ENCODE data around the gene BMP7.
"Not testable (repeated sequence)": the region's sequence is repeated elsewhere in the genome, so short reads cannot be mapped to it uniquely, and the experiment has no call there.

BMP7 gene

DNA sequence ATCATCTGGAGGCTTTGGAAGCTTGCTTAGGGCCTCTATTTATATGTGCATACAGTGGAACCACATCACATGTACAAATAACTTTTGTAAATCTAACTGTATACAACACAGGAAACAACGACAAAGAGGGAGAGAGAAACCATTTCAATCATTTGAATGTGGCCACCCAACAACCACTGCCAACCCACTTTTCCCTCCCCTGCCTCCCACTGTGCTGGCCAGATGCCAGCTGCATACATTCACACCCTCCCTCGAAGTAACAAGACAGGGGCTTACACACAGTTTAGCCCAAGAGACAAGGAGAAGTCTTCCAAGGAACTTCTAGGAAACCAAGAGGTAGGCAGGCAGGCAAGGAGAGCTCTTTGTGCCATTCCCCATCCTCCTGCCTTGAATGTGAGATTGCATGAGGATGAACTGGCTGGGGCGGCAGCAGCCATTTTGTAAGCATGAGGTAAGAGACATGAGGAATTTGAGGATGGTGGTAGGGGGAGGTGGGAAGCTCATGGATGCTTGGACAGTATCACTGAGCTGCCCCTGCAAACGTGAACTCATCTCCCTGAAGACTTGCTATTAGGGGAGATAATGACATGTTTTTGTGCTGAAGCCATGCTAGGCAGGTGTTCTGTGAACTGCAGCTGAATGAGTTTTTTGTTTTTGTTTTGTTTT lies 18.2 kb downstream of the BMP7 start:
- no peak for ATAC-seq

GRCh38 chr20:57247292-57247965 lies 19.0 kb downstream of the BMP7 start:
- no peak for ATAC-seq

DNA sequence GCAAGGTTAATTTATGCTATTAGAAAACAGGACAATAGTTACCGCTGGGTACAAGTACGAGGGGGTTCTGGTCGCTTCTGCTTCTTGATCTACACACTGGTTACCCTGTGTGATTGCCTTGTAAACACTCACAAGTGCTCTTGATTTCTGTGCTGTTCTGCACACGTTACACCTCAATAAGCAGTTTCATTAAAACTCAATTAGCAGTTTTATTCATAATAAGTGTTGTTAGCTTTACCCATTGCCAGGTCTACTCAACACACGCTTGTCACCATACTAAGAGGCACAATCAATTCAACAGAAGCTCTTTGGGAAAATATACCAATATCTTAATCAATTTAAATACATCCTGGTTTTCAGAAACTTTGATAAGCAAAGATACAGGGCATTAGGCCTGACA lies 20.4 kb downstream of the BMP7 start:
- no peak for ATAC-seq

DNA sequence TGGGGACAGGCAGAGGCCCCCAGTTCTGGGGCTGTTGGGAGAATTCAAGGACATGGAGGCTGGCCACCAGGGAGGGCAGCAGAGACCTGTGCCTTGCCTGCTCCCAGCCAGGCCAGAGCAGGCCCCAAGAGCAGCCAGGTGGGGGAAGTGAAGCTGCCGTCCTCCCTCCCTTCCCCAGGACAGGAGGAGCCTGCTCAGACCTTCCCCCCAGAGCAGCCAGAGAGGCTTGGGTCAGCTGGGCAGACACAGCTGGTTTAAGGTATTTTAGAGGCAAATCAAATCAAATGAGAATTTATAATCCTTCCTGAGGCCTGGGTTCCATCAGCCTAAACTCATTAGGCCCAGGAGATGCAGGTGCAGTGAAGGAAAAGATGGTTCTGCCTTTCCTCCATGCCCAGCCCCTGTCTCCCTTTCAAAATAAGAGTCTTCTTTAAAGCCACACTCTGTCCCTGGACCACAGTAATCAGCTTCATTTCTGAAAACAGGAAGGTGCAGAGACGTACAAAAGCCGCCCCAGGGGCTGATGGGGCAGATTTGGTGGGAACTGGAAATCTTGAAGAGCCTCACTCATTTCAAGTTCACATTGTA lies 21.7 kb downstream of the BMP7 start:
- no peak for ATAC-seq

GRCh38 chr20:57244221-57244585 lies 22.2 kb downstream of the BMP7 start:
- no peak for ATAC-seq

DNA sequence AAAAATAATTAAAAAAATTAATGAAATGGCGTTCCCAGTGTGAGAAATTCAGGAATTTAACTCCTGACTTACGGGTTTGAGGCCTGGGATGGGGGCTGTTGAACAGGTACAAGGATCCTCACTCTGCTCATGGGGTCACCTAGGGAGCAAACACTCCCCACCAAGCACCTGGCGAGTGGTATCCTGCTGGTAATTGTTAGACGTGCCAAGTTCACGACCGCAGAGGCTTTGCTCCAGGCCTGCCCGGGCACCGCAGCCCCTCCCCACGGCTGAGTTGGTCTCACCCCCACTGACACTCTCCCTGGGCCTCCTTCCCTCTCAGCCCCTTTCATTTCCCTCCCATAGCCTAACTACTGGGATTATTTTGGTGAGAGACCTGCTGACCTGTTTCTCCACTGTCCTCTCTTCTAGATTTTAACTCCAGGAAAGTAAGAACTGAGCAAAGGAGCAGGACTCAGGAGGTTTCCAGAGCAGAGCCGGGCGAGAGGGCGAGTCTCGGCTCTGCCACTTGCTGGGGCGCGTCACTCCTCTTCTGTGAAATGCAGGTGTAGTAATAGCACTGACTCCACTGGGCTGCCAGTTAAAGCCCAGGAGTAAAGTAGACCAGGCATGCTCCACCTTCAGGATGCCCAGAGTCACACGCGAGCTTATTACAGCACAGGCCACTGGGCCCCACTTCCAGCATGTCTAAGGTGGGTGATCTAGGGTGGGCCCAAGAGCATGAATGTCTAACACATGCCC lies 22.8 kb downstream of the BMP7 start:
- ATAC-seq = no peak

DNA sequence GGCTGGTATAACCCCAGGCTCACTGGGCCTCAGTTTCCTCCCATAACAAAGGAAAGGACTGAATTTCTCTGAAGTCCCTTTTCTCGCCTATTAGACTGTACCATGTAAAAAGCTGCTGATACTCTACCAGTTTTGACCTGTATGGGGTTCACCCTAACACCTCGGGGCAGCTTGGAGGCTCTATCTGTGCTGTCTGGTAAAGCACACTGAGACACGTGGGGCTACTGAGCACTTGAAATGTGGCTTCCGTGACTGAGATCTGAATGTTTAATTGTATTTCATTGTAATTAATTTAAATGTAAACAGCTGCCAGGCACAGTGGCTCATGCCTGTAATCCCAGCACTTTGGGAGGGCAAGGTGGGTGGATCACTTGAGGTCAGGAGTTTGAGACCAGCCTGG lies 24.0 kb downstream of the BMP7 start:
- no peak for ATAC-seq

DNA sequence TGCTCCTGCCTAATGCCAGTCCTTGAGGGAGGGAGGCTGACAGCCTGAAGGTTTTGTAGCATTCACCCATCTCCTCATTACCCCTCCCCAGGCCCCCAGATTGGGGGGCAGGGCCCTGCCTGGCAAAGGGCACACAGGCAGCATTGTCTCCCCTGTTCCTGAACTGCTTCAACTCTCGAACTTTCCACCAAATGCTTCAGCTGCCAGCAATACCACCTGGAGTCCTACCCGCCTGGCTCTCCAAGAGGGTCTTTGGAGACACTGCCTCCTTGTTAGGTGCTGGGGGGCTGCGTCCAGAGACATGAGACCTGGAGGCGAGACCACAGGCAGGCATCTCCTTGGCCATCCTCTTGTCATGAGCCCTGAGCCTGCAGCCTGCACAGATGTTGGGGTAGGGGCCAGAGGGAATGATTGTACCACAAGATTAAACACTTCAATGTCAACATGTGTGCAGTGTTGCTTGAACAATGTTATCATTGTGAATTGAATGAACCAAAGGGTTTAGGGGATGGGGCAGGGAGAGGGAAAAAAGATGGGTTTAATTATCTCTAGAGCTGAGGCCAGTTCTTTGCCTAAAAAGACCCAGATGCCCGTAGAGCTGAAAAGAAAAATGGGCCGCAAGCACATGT lies 25.0 kb downstream of the BMP7 start:
- ATAC-seq = no peak

GRCh38 chr20:57240581-57241362 lies 25.7 kb downstream of the BMP7 start:
- ATAC-seq = no peak

DNA sequence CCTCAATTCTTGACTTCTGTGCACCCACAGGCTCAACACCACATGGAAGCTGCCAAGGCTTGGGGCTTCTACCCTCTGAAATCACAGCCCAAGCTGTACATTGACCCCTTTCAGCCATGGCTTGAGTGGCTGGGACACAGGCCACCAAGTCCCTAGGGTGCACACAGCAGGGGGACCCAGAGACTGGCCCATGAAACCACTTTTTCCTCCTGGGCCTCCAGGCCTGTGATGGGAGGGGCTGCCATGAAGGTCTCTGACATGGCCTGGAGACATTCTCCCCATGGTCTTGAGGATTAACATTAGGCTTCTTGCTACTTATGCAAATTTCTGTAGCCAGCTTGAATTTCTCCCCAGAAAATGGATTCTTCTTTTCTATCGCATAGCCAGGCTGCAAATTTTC lies 26.7 kb downstream of the BMP7 start:
- not testable (repeated sequence) for ATAC-seq

- ATAC-seq = not testable (repeated sequence)
These were observed 27.1 kb downstream of the BMP7 start for GRCh38 chr20:57239324-57239723.

DNA sequence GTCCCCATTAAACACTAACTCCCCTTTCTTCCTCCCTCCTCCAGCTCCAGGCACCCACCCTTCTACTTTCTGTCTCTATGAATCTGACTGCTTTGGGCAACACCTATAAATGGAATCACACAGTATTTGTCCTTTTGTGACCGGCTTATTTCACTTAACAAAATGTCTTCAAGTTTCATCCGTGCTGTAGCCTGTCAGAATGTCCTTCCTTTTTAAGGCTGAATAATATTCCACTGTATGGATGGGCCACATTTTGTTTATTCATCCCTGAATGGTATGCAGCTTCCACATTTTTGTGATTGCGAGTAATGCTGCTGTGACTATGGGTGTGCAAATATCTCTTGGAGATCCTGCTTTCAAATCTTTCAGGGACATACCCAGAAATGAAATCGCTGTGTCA lies 28.4 kb downstream of the BMP7 start:
- no peak for ATAC-seq

GRCh38 chr20:57237585-57237953 lies 28.9 kb downstream of the BMP7 start:
- ATAC-seq = no peak

- ATAC-seq = no peak
These were observed 29.4 kb downstream of the BMP7 start for GRCh38 chr20:57236813-57237584.

GRCh38 chr20:57234556-57235251 lies 31.7 kb downstream of the BMP7 start:
- no peak for ATAC-seq

DNA sequence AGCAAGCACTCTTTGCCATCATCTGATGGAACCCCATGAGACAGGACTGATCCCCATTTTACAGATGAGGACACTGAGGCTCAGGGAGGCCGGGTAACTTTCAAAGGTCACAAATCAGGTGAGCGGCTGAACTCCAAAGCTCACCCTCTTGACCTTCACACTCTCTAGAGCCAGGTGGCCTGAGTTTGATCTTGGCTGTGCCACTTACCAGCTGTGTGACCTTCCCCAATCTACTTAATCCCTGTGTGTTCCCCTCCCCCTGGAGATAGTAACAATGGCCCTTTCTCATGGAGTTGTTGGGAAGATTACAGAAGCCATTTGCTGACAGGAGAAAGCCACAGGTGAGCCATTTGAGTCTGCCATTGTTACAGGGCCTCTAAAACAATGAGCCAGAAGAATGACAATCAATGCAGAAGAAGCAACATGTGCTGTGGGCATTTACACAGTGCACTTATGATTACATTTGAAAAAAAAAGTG lies 34.5 kb downstream of the BMP7 start:
- ATAC-seq = no peak

- no peak for ATAC-seq
These were observed 35.3 kb downstream of the BMP7 start for GRCh38 chr20:57231161-57231560.

GRCh38 chr20:57230247-57230646 lies 36.2 kb downstream of the BMP7 start:
- ATAC-seq = no peak

GRCh38 chr20:57229490-57229889 lies 37.0 kb downstream of the BMP7 start:
- no peak for ATAC-seq

- ATAC-seq = no peak
These were observed 40.6 kb downstream of the BMP7 start for GRCh38 chr20:57225830-57226229.

DNA sequence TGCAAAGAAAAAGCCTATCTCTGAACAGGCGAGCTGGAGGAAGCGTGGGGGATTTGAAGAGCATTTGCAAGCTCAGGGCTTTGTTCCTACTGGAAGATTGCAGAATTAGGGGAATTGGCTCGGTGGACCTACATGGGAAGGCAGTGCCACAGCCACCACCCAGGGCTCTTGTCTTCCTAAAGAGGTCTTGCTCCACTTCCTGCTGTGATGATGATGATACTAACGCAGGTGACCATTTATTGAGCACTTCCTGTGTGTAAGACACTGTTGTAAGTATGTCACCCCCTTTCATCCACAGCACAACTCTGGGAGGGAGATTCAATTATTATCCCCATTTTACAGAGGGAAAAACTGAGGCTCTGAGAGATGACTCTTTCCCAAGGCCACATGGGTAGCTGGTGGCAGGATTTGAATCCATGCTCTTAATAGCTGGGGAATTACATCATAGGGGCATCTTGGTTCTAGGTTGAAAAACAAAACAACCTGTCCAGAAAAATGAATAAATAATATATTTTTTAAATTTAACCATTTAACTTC lies 41.2 kb downstream of the BMP7 start:
- ATAC-seq = no peak

Measured in activated CD4-positive, CD25-positive, alpha-beta regulatory T cell treated with anti-CD3 and anti-CD28 coated beads, Interleukin-2, amount 50 U/mL, for 24 hours (primary cell).